Measurements from ENCODE around the gene GLYR1.

GRCh38 chr16:4783251-4783950, 63.7 kb downstream of the GLYR1 start:
- TF ChIP-seq SP1 (IDR thresholded peaks at IDR 0.05) (no peak), ARNT (IDR thresholded peaks at IDR 0.05) (no peak), ELF4 (IDR thresholded peaks at IDR 0.05) (no peak), BHLHE40 (IDR thresholded peaks at IDR 0.05; ENCODE audit: borderline replicate concordance) (no peak), FOXK2 (IDR thresholded peaks at IDR 0.05) (no peak)
- TF ChIP-seq, protein P1, sequence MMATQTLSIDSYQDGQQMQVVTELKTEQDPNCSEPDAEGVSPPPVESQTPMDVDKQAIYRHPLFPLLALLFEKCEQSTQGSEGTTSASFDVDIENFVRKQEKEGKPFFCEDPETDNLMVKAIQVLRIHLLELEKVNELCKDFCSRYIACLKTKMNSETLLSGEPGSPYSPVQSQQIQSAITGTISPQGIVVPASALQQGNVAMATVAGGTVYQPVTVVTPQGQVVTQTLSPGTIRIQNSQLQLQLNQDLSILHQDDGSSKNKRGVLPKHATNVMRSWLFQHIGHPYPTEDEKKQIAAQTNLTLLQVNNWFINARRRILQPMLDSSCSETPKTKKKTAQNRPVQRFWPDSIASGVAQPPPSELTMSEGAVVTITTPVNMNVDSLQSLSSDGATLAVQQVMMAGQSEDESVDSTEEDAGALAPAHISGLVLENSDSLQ (IDR thresholded peaks at IDR 0.05), result no peak

Data from HEK293T (cell line).